LNCAP (cell line): ENCODE measurements around the gene HSD17B3.

Source experiments
- TF ChIP-seq, protein P1 (sequence below): fragments of 450-650 bp; IDR thresholded peaks from 2 replicates; pipeline ENCODE4 v1.5.1; 2017; ENCODE audit warnings: mild to moderate bottlenecking

HSD17B3 gene

DNA sequence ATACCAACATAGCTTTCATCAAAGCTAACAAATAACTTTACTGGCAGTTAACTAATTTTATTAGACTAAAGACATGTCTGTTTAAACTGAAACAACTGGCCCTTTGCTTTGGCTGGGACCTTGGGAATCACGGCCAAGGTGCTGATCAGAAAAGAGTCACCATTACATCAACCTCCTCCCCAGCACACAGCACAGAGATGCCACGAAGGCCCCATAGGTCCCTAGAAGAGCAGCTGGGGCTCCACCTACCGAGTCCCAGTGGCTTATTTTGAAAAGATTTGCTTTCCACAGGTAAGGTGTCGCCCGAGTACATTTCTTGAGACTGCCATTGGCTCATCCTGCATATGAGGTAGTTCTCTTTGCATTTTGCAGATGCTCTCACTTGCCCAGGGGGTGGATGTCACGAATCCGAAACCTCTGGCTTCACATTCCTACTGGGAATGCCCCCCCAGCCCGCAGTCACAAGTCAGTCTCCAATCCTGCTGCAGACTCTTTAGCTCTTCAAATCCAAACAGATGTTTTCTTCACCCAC lies 18.8 kb upstream of the HSD17B3 start:
- TF ChIP-seq, protein P1, sequence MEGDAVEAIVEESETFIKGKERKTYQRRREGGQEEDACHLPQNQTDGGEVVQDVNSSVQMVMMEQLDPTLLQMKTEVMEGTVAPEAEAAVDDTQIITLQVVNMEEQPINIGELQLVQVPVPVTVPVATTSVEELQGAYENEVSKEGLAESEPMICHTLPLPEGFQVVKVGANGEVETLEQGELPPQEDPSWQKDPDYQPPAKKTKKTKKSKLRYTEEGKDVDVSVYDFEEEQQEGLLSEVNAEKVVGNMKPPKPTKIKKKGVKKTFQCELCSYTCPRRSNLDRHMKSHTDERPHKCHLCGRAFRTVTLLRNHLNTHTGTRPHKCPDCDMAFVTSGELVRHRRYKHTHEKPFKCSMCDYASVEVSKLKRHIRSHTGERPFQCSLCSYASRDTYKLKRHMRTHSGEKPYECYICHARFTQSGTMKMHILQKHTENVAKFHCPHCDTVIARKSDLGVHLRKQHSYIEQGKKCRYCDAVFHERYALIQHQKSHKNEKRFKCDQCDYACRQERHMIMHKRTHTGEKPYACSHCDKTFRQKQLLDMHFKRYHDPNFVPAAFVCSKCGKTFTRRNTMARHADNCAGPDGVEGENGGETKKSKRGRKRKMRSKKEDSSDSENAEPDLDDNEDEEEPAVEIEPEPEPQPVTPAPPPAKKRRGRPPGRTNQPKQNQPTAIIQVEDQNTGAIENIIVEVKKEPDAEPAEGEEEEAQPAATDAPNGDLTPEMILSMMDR = no peak

DNA sequence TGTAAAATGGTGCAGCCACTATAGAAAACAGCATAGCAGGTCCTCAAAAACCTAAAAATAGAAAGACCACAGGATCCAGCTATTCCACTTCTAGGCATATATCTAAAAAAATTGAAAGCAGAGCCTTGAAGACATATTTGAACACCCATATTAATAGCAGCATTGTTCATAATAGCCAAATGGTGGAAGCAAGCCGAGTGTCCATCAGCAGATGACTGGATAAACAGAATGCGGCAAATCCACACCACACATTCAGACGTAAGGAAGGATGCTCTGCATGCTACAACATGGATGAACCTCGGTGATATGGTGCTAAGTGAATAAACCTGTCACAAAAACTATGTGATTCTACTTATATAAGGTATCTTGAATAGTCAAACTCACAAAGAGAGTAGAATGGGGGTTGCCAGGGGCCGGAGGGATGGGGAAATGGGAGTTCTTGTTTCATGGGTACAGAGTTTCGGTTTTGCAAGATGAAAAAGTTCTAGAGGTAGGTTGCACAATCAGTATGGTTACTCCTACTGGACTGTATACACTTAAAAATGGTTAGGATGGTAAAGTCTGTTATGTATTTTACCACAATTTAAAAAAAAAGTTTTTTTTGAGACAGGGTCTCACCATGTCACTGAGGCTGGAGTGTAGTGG lies 17.1 kb upstream of the HSD17B3 start:
- TF ChIP-seq, protein P1 = no peak

DNA sequence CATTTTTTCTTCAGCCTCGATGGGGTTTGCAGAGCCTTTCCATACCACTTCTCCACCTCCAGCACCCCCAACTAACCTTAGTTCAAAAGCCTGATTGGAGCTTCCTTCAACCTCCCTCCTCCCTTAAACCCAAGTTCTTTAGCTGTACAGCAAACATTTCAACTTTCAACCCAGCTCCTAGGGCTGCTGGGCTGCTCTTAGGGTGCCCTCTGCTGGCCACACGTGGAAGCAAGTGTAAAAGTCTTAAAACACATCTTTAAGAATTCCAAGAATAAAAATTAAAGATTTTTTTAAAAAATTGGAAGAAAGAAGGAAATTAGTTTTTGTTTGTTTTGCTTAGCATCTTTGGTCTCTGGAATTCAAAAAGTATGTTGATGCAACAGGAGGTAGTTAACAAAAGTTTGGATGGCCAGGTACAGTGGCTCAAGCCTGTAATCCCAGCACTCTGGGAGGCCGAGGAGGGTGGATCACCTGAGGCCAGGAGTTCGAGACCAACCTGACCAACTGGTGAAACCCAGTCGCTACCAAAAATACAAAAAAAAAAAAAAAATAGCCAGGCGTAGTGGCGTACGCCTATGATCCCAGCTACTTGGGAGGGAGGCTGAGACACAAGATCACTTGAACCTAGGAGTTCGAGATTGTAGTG lies 15.5 kb upstream of the HSD17B3 start:
- TF ChIP-seq, protein P1 = peak; percentile 91

DNA sequence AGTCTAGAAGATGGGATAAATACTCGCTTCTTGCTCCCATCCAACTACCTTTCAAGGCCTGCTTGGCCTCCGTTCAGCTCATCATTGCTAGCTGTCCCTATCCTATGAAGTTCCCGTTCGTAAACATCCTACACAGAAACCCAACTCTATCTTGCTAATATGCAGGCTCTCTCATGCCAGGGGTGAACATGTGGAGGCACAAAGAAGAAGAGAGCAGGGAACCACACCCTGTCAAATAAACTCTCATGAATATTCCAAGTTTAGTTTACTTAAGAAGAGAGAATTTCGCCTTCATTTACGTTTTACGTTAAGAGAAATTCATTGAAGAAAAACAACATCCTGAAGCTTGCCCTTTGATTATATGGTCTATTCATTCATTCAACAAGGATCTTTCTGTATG lies 7.9 kb upstream of the HSD17B3 start:
- TF ChIP-seq, protein P1 = no peak

DNA sequence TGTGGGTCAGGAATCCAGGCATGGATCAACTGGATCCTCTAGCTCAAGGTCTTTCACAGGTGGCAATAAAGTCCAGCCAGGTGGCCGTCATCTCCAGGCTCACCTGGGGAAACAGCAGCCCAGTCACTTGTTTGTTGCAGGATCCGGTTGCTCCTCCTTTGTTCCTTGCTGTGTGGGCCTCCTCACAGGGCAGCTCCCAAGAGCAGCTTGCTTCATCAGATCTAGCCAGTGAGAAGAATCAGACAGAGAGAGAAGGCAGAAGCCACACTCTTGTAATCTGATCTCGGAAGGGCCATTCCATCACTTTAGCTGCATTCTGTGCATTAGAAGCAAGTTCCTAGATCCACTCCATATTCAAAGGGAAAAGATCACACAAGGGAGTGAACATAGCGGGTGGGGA lies 3.2 kb upstream of the HSD17B3 start:
- TF ChIP-seq, protein P1 = no peak

GRCh38 chr9:96304230-96304629 lies 2.3 kb upstream of the HSD17B3 start:
- TF ChIP-seq, protein P1 = no peak

DNA sequence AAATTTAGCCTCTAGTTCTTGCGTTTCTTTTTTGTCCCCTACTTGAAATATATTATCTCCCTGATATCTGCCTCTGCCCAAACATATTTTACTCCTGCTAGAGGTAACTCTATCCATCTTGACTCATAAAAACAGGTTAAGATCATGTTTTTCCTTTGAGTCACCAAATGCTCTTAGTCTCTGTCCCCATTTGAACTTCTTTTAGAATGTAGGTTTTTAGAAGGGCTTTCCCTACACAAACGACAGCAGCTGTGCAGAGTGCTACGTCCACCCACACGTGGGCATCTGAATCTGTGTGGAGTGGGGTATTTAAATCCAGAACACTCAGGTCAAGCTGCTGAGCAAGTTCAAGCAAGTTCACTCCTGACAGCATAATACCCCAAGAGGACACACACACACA lies 2.2 kb downstream of the HSD17B3 start:
- TF ChIP-seq, protein P1 = no peak
